Stimulated activated effector memory CD8-positive, alpha-beta T cell treated with anti-CD3 and anti-CD28 coated beads, Interleukin-12 subunit alpha, Interleukin-12 subunit beta, amount 100 ng/mL, for 72 hours (primary cell): Measurements from ENCODE around the gene RRP12.

Experiments used
- ATAC-seq: fragments of 150-1000 bp; cut with Tn5 transposase; 2 replicates; pipeline ENCODE4 v1.10.0; 2021
- DNase-seq, 2 donors: peaks; one replicate each; pipeline ENCODE4 v3.0.0; 2021 to 2022; ENCODE audit warnings: low spot score in 2 of 2
- H3K27ac Mint-ChIP-seq: one replicate; pipeline ENCODE4 v1.8.0; 2022; ENCODE audit warnings: mild to moderate bottlenecking, mixed read lengths
- H3K36me3 Mint-ChIP-seq: one replicate; pipeline ENCODE4 v1.8.0; 2022; ENCODE audit warnings: mild to moderate bottlenecking, mixed read lengths
- H3K4me1 Mint-ChIP-seq: one replicate; pipeline ENCODE4 v1.8.0; 2022; ENCODE audit warnings: mixed read lengths
- H3K4me3 Mint-ChIP-seq: one replicate; pipeline ENCODE4 v1.8.0; 2022; ENCODE audit warnings: mild to moderate bottlenecking, mixed read lengths
- H3K9me3 Mint-ChIP-seq: one replicate; pipeline ENCODE4 v1.8.0; 2022; ENCODE audit warnings: mixed read lengths

The RRP12 gene

GRCh38 chr10:97336942-97337831 is 64.0 kb downstream of the RRP12 start:
- DNase-seq (no peak), ATAC-seq (no peak)
- H3K27ac Mint-ChIP-seq: no peak overlapping the region
- no peak overlapping the region for H3K4me3 Mint-ChIP-seq
- H3K4me1 Mint-ChIP-seq: peaks cover 16% of the 10 kb centered on the region
- H3K36me3 Mint-ChIP-seq: peaks cover 9% of the 10 kb centered on the region
- H3K9me3 Mint-ChIP-seq: no peaks in the 10 kb centered on the region

GRCh38 chr10:97336446-97336845 is 64.7 kb downstream of the RRP12 start:
- H3K36me3 Mint-ChIP-seq: peaks cover 12% of the 10 kb centered on the region
- DNase-seq: no peak
- ATAC-seq: no peak
- H3K4me3 Mint-ChIP-seq: no peak overlapping the region
- no peaks in the 10 kb centered on the region for H3K9me3 Mint-ChIP-seq
- no peak overlapping the region for H3K27ac Mint-ChIP-seq
- H3K4me1 Mint-ChIP-seq: peaks cover 22% of the 10 kb centered on the region

GRCh38 chr10:97336006-97336405 is 65.1 kb downstream of the RRP12 start:
- ATAC-seq (no peak), DNase-seq (no peak)
- Mint-ChIP-seq H3K27ac (no peak overlapping the region), H3K4me3 (peak overlapping the region; percentile 91), H3K9me3 (no peaks in the 10 kb centered on the region), H3K36me3 (peaks cover 15% of the 10 kb centered on the region), H3K4me1 (peaks cover 27% of the 10 kb centered on the region)

GRCh38 chr10:97335188-97335619 is 65.9 kb downstream of the RRP12 start:
- H3K4me1 Mint-ChIP-seq: peaks cover 30% of the 10 kb centered on the region
- ATAC-seq: no peak
- peak overlapping the region; percentile 91 for H3K4me3 Mint-ChIP-seq
- peaks cover 16% of the 10 kb centered on the region for H3K36me3 Mint-ChIP-seq
- no peaks in the 10 kb centered on the region for H3K9me3 Mint-ChIP-seq
- DNase-seq: no peak
- peak overlapping the region; percentile 87 for H3K27ac Mint-ChIP-seq

- peaks cover 23% of the 10 kb centered on the region for H3K36me3 Mint-ChIP-seq
- DNase-seq (peak; percentile 78 to 93), ATAC-seq (peak; percentile 89)
- H3K4me1 Mint-ChIP-seq: peaks cover 36% of the 10 kb centered on the region
- H3K9me3 Mint-ChIP-seq: no peaks in the 10 kb centered on the region
- H3K4me3 Mint-ChIP-seq: peak within 1 kb of the TSS; percentile 91
- H3K27ac Mint-ChIP-seq: peak within 1 kb of the TSS; percentile 94
Observed at GRCh38 chr10:97334370-97335175, 66.6 kb downstream of the RRP12 start, which contains the start of gene FRAT2. TSS of gene FRAT2 (minus strand) at chr10:97334729. CDS start at chr10:97334572, 157 bp downstream.

- no peaks in the 10 kb centered on the region for H3K9me3 Mint-ChIP-seq
- peaks cover 37% of the 10 kb centered on the region for H3K4me1 Mint-ChIP-seq
- peak overlapping the region; percentile 94 for H3K27ac Mint-ChIP-seq
- H3K4me3 Mint-ChIP-seq: peak overlapping the region; percentile 91
- ATAC-seq (peak; percentile 57), DNase-seq (peak; percentile 16 to 73)
- H3K36me3 Mint-ChIP-seq: peaks cover 31% of the 10 kb centered on the region
Observed at GRCh38 chr10:97333601-97334369, 67.4 kb downstream of the RRP12 start.

- Mint-ChIP-seq H3K4me3 (peak overlapping the region; percentile 91), H3K27ac (peak overlapping the region; percentile 94), H3K9me3 (no peaks in the 10 kb centered on the region), H3K4me1 (peaks cover 37% of the 10 kb centered on the region), H3K36me3 (peaks cover 32% of the 10 kb centered on the region)
- ATAC-seq: no peak
- DNase-seq: no peak
Observed at GRCh38 chr10:97333351-97333600, 67.9 kb downstream of the RRP12 start.

- Mint-ChIP-seq H3K36me3 (peaks cover 32% of the 10 kb centered on the region), H3K4me1 (peaks cover 42% of the 10 kb centered on the region), H3K27ac (peak overlapping the region; percentile 94), H3K4me3 (peak overlapping the region; percentile 91), H3K9me3 (no peaks in the 10 kb centered on the region)
- DNase-seq (no peak), ATAC-seq (no peak)
Observed at GRCh38 chr10:97332591-97333350, 68.4 kb downstream of the RRP12 start.

- H3K4me3 Mint-ChIP-seq: peak overlapping the region; percentile 91
- H3K36me3 Mint-ChIP-seq: peaks cover 32% of the 10 kb centered on the region
- H3K9me3 Mint-ChIP-seq: no peaks in the 10 kb centered on the region
- no peak for ATAC-seq
- peaks cover 53% of the 10 kb centered on the region for H3K4me1 Mint-ChIP-seq
- no peak for DNase-seq
- peak overlapping the region; percentile 41 for H3K27ac Mint-ChIP-seq
Observed at GRCh38 chr10:97331153-97331703, 69.9 kb downstream of the RRP12 start.

GRCh38 chr10:97329766-97330165 is 71.4 kb downstream of the RRP12 start:
- DNase-seq: no peak
- Mint-ChIP-seq H3K4me3 (no peak overlapping the region), H3K9me3 (no peaks in the 10 kb centered on the region), H3K27ac (peak overlapping the region; percentile 1), H3K4me1 (peaks cover 53% of the 10 kb centered on the region), H3K36me3 (peaks cover 32% of the 10 kb centered on the region)
- ATAC-seq: no peak

- DNase-seq (no peak), ATAC-seq (peak; percentile 61)
- H3K4me3 Mint-ChIP-seq: no peak overlapping the region
- peaks cover 53% of the 10 kb centered on the region for H3K4me1 Mint-ChIP-seq
- H3K9me3 Mint-ChIP-seq: no peaks in the 10 kb centered on the region
- peaks cover 32% of the 10 kb centered on the region for H3K36me3 Mint-ChIP-seq
- H3K27ac Mint-ChIP-seq: no peak overlapping the region
Observed at GRCh38 chr10:97328646-97329453, 72.3 kb downstream of the RRP12 start.

GRCh38 chr10:97327348-97328294 is 73.5 kb downstream of the RRP12 start:
- H3K4me3 Mint-ChIP-seq: no peak overlapping the region
- H3K4me1 Mint-ChIP-seq: peaks cover 42% of the 10 kb centered on the region
- H3K36me3 Mint-ChIP-seq: peaks cover 22% of the 10 kb centered on the region
- no peaks in the 10 kb centered on the region for H3K9me3 Mint-ChIP-seq
- no peak for DNase-seq
- H3K27ac Mint-ChIP-seq: no peak overlapping the region
- peak; percentile 62 for ATAC-seq

- H3K9me3 Mint-ChIP-seq: no peaks in the 10 kb centered on the region
- H3K4me1 Mint-ChIP-seq: peaks cover 37% of the 10 kb centered on the region
- ATAC-seq (no peak), DNase-seq (no peak)
- no peak overlapping the region for H3K4me3 Mint-ChIP-seq
- H3K27ac Mint-ChIP-seq: no peak overlapping the region
- peaks cover 17% of the 10 kb centered on the region for H3K36me3 Mint-ChIP-seq
Observed at GRCh38 chr10:97325754-97326153, 75.4 kb downstream of the RRP12 start.
